MCF 10A (cell line): ENCODE results near the gene DNLZ. TPM values are rescaled to one million over a fixed set of nuclear protein-coding genes. Genes with fewer than 3 reads are reported as not detected.

Experiments used
- BruUV-seq: library from RNA; stranded (reverse); fragments of 400-500 nt; replicated peaks from 2 replicates; lab custom pipeline; 2021; lab: Mats Ljungman, UMichigan
- CTCF ChIA-PET: fragments of 300-600 bp; sonication (Branson Sonifier 250); formaldehyde crosslinking; extraction: SDS; loops from one replicate; lab custom pipeline; 2021; ENCODE audit warnings: antibody characterized with exemption, inconsistent platforms; lab: Yijun Ruan, JAX
- POLR2A ChIA-PET: fragments of 300-600, 350-650 bp; sonication (Branson Sonifier 250); formaldehyde crosslinking; extraction: SDS; loops from one replicate; lab custom pipeline; 2020; ENCODE audit warnings: antibody characterized with exemption, inconsistent platforms; lab: Yijun Ruan, JAX
- DNase-seq: peaks from one replicate; pipeline ENCODE4 v3.0.0-alpha.2; 2018; ENCODE audit not compliant: unreplicated experiment
- H3K27ac Mint-ChIP-seq: one replicate; pipeline ENCODE4 v1.8.0; 2022; ENCODE audit warnings: mild to moderate bottlenecking, low read depth, mixed read lengths; ENCODE audit not compliant: unreplicated experiment
- H3K27me3 Mint-ChIP-seq: one replicate; pipeline ENCODE4 v1.8.0; 2022; ENCODE audit warnings: mixed read lengths; ENCODE audit not compliant: insufficient read depth, unreplicated experiment
- H3K36me3 Mint-ChIP-seq: one replicate; pipeline ENCODE4 v1.8.0; 2022; ENCODE audit warnings: mild to moderate bottlenecking, moderate library complexity, mixed read lengths; ENCODE audit not compliant: insufficient read depth, unreplicated experiment
- H3K4me1 Mint-ChIP-seq: one replicate; pipeline ENCODE4 v1.8.0; 2022; ENCODE audit warnings: mixed read lengths; ENCODE audit not compliant: insufficient read depth, unreplicated experiment
- H3K4me3 Mint-ChIP-seq: one replicate; pipeline ENCODE4 v1.8.0; 2022; ENCODE audit warnings: mild to moderate bottlenecking, moderate library complexity, mixed read lengths; ENCODE audit not compliant: unreplicated experiment
- H3K9me3 Mint-ChIP-seq: one replicate; pipeline ENCODE4 v1.8.0; 2022; ENCODE audit warnings: mixed read lengths; ENCODE audit not compliant: unreplicated experiment
- CTCF ChIP-seq: fragments of 200-600 bp; IDR thresholded peaks from one replicate; pipeline ENCODE4 v1.8.0; 2022; ENCODE audit warnings: antibody characterized with exemption, mild to moderate bottlenecking; ENCODE audit not compliant: unreplicated experiment
- intact Hi-C: fragments of 100-400 bp; cut with micrococcal nuclease; formaldehyde crosslinking; loops from 2 replicates; pipeline ENCODE4 v1.14.1; 2022
- total RNA-seq: library from RNA; stranded (reverse); gene quantifications from 2 replicates; pipeline ENCODE4 v1.2.3, GENCODE V29; 2022

Gene DNLZ
- total RNA-seq, 1 experiment from 2014 or later, result 30.5 TPM

- H3K4me1 Mint-ChIP-seq, result no peaks in the 10 kb centered on the region
- no peak for TF ChIP-seq CTCF
- H3K4me3 Mint-ChIP-seq, result no peak overlapping the region
- POLR2A ChIA-PET, result interaction anchor here (0.7 kb wide), 1 partner anchor 21 kb away, joined by 3 read pairs; no protein-coding TSS in a partner anchor
- no peak overlapping the region for H3K27ac Mint-ChIP-seq
- DNase-seq, result no peak
- intact Hi-C loops, result no loop called here
- no peaks in the 10 kb centered on the region for H3K27me3 Mint-ChIP-seq
- no peaks in the 10 kb centered on the region for H3K9me3 Mint-ChIP-seq
- CTCF ChIA-PET, result no interaction called here
- H3K36me3 Mint-ChIP-seq, result peaks cover 4% of the 10 kb centered on the region
- BruUV-seq, result no TSS peak
These were observed 8.0 kb upstream of the DNLZ start for GRCh38 chr9:136371533-136371880.

GRCh38 chr9:136370687-136371532 lies 7.4 kb upstream of the DNLZ start:
- Mint-ChIP-seq H3K36me3 (peaks cover 4% of the 10 kb centered on the region), H3K4me1 (no peaks in the 10 kb centered on the region), H3K27ac (no peak overlapping the region), H3K4me3 (no peak overlapping the region), H3K27me3 (no peaks in the 10 kb centered on the region), H3K9me3 (no peaks in the 10 kb centered on the region)
- BruUV-seq, result no TSS peak
- CTCF ChIA-PET, result no interaction called here
- TF ChIP-seq CTCF, result no peak
- DNase-seq, result no peak
- intact Hi-C loops, result no loop called here
- POLR2A ChIA-PET, result no interaction called here

GRCh38 chr9:136370037-136370436 lies 6.5 kb upstream of the DNLZ start:
- POLR2A ChIA-PET, result interaction anchor here (0.7 kb wide), 1 partner anchor 18 kb away, joined by 3 read pairs; no protein-coding TSS in a partner anchor
- Mint-ChIP-seq H3K27me3 (no peaks in the 10 kb centered on the region), H3K4me1 (no peaks in the 10 kb centered on the region), H3K9me3 (no peaks in the 10 kb centered on the region), H3K4me3 (no peak overlapping the region), H3K27ac (no peak overlapping the region), H3K36me3 (peaks cover 4% of the 10 kb centered on the region)
- intact Hi-C loops, result no loop called here
- no peak for TF ChIP-seq CTCF
- DNase-seq, result no peak
- no TSS peak for BruUV-seq
- CTCF ChIA-PET, result interaction anchor here (0.7 kb wide), 1 partner anchor 401 kb away, joined by 4 read pairs; no protein-coding TSS in a partner anchor

- Mint-ChIP-seq H3K27me3 (no peaks in the 10 kb centered on the region), H3K4me1 (no peaks in the 10 kb centered on the region), H3K27ac (no peak overlapping the region), H3K4me3 (no peak overlapping the region), H3K36me3 (no peaks in the 10 kb centered on the region), H3K9me3 (no peaks in the 10 kb centered on the region)
- ChIA-PET POLR2A (no interaction called here), CTCF (no interaction called here)
- no TSS peak for BruUV-seq
- intact Hi-C loops, result no loop called here
- DNase-seq, result no peak
- TF ChIP-seq CTCF, result no peak
These were observed 4.6 kb upstream of the DNLZ start for GRCh38 chr9:136368190-136368589.
